Stimulated activated naive CD8-positive, alpha-beta T cell treated with anti-CD3 and anti-CD28 coated beads, Interleukin-15, amount 100 ng/mL, for 72 hours (primary cell): Measurements from ENCODE around the gene PLPPR1.

Experiments
- ATAC-seq: fragments of 150-1000 bp; cut with Tn5 transposase; 2 replicates; pipeline ENCODE4 v1.10.0; 2021; ENCODE audit warnings: mild to moderate bottlenecking, moderate library complexity
- DNase-seq, 2 donors: peaks; one replicate each; pipeline ENCODE4 v3.0.0; 2021 to 2022
- H3K27ac Mint-ChIP-seq, 2 donors: one replicate each; pipeline ENCODE4 v1.8.0; 2022; ENCODE audit warnings: mild to moderate bottlenecking in 2 of 2, mixed read lengths in 2 of 2, moderate library complexity in 2 of 2
- H3K27me3 Mint-ChIP-seq: one replicate; pipeline ENCODE4 v1.8.0; 2022; ENCODE audit warnings: mixed read lengths
- H3K4me1 Mint-ChIP-seq: one replicate; pipeline ENCODE4 v1.8.0; 2022; ENCODE audit warnings: mild to moderate bottlenecking, mixed read lengths
- H3K4me3 Mint-ChIP-seq, 2 donors: one replicate each; pipeline ENCODE4 v1.8.0; 2022; ENCODE audit warnings: mild to moderate bottlenecking in 2 of 2, mixed read lengths in 2 of 2, moderate library complexity in 1 of 2
- H3K9me3 Mint-ChIP-seq, 2 donors: one replicate each; pipeline ENCODE4 v1.8.0; 2022; ENCODE audit warnings: mixed read lengths in 2 of 2

PLPPR1 gene

DNA sequence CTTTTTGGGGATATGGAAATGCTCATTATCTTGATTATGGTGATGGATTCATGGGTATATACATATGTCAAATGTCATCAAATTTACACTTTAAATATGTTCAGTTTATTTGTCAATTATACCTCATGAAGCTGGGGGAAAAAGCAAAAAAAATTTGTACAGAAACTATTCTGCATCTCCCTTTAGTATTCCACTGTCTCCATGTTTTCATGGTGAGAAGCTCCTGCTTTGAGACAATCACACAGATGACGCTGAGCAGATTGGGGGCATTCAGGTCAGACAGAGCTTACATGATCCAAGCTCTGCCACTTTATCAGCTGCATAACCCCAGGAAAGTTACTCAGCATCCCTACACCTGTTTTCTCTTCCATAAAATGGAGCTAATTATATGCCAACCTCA is 101.5 kb downstream of the PLPPR1 start:
- no peaks in the 10 kb centered on the region for H3K4me1 Mint-ChIP-seq
- DNase-seq (no peak), ATAC-seq (no peak)
- H3K9me3 Mint-ChIP-seq: peaks cover 0 to 9% of the 10 kb centered on the region in 2 donors
- no peak overlapping the region for H3K27ac Mint-ChIP-seq
- H3K4me3 Mint-ChIP-seq: no peak overlapping the region
- no peaks in the 10 kb centered on the region for H3K27me3 Mint-ChIP-seq

GRCh38 chr9:101131326-101131725 is 102.8 kb downstream of the PLPPR1 start:
- Mint-ChIP-seq H3K9me3 (peaks cover 0 to 9% of the 10 kb centered on the region in 2 donors), H3K27ac (no peak overlapping the region), H3K27me3 (peaks cover 8% of the 10 kb centered on the region), H3K4me3 (no peak overlapping the region), H3K4me1 (no peaks in the 10 kb centered on the region)
- no peak for ATAC-seq
- DNase-seq: no peak

- Mint-ChIP-seq H3K27me3 (peaks cover 14% of the 10 kb centered on the region), H3K27ac (no peak overlapping the region), H3K4me3 (no peak overlapping the region), H3K4me1 (no peaks in the 10 kb centered on the region), H3K9me3 (no peaks in the 10 kb centered on the region)
- DNase-seq (no peak), ATAC-seq (no peak)
Measured at GRCh38 chr9:101132801-101133200, 104.3 kb downstream of the PLPPR1 start.

DNA sequence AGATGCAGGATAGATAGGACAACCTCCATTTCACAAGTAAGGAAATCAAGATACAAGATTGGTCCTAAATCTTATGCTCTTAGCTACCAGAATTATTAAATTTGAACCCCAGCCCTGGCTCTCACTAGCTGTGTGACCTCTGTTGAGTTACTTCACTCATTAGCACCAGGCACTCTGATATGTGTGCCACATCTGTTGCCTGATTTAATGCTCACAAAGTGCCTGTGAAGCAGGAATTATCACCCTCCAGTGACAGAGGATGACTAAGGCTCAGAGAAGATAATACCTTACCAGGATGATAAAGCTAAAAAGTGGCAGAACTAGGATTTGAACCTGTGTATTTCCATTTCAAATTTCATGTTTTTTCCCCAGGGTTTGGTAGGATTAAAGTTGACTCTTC is 110.0 kb downstream of the PLPPR1 start:
- Mint-ChIP-seq H3K9me3 (peaks cover 7 to 8% of the 10 kb centered on the region in 2 donors), H3K27ac (no peak overlapping the region), H3K4me1 (no peaks in the 10 kb centered on the region), H3K4me3 (no peak overlapping the region), H3K27me3 (peaks cover 14% of the 10 kb centered on the region)
- DNase-seq: no peak
- ATAC-seq: no peak

- ATAC-seq: no peak
- H3K9me3 Mint-ChIP-seq: peaks cover 7 to 8% of the 10 kb centered on the region in 2 donors
- no peak overlapping the region for H3K4me3 Mint-ChIP-seq
- peaks cover 14% of the 10 kb centered on the region for H3K27me3 Mint-ChIP-seq
- H3K27ac Mint-ChIP-seq: no peak overlapping the region
- no peak for DNase-seq
- H3K4me1 Mint-ChIP-seq: no peaks in the 10 kb centered on the region
Measured at GRCh38 chr9:101139082-101139481, 110.6 kb downstream of the PLPPR1 start.

DNA sequence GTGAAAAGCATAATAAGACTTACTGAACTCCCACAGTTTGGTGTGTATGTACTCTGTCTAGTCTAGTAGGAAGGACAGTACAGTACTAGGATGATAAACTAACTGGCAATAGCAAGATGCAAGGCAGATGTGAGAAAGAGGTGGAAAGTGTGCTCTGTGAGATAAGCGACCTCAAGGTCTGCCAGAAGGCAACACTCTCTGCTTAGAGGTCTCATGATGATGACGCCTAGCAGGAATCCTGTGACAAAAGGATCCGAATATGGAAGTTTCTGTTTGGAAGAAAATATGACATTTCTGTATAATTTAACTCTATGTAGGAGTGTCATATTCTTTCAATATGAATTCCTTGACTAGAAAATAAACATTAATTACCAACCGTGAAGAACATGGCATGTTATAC is 112.2 kb downstream of the PLPPR1 start:
- no peak for ATAC-seq
- Mint-ChIP-seq H3K4me3 (no peak overlapping the region), H3K9me3 (peaks cover 7 to 8% of the 10 kb centered on the region in 2 donors), H3K27me3 (peaks cover 12% of the 10 kb centered on the region), H3K27ac (no peak overlapping the region), H3K4me1 (no peaks in the 10 kb centered on the region)
- no peak for DNase-seq

GRCh38 chr9:101146508-101146907 is 118.0 kb downstream of the PLPPR1 start:
- H3K4me3 Mint-ChIP-seq: no peak overlapping the region
- DNase-seq (no peak), ATAC-seq (no peak)
- H3K4me1 Mint-ChIP-seq: no peaks in the 10 kb centered on the region
- no peak overlapping the region for H3K27ac Mint-ChIP-seq
- no peaks in the 10 kb centered on the region for H3K27me3 Mint-ChIP-seq
- H3K9me3 Mint-ChIP-seq: peaks cover 18 to 29% of the 10 kb centered on the region in 2 donors

- no peak for ATAC-seq
- no peaks in the 10 kb centered on the region for H3K27me3 Mint-ChIP-seq
- H3K9me3 Mint-ChIP-seq: peaks cover 18 to 24% of the 10 kb centered on the region in 2 donors
- no peaks in the 10 kb centered on the region for H3K4me1 Mint-ChIP-seq
- no peak overlapping the region for H3K27ac Mint-ChIP-seq
- H3K4me3 Mint-ChIP-seq: no peak overlapping the region
- no peak for DNase-seq
Measured at GRCh38 chr9:101148344-101148743, 119.8 kb downstream of the PLPPR1 start.

DNA sequence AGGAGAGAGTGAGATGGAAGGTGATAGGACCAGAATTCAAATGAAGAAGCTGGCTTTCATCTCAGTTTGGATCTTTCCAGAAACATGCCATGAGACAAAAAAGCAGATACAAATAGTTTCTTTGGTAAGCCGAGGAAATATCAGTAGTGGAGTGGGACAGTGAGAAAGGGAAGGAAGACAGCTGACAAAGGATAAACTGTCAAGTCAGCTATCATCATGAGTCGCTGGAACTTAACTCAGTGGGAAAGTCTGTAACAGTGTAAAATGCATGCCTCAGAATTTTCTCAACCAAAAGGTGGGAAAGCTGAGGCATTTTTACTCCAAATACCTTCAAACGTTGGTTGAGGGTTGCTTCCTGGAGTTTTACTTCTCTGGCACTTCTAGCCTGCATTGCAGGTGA is 129.8 kb downstream of the PLPPR1 start:
- no peak for ATAC-seq
- Mint-ChIP-seq H3K4me1 (no peaks in the 10 kb centered on the region), H3K9me3 (no peaks in the 10 kb centered on the region), H3K4me3 (no peak overlapping the region), H3K27me3 (no peaks in the 10 kb centered on the region), H3K27ac (no peak overlapping the region)
- DNase-seq: no peak

GRCh38 chr9:101162231-101162630 is 133.7 kb downstream of the PLPPR1 start:
- no peaks in the 10 kb centered on the region for H3K4me1 Mint-ChIP-seq
- H3K9me3 Mint-ChIP-seq: no peaks in the 10 kb centered on the region
- DNase-seq: no peak
- H3K27me3 Mint-ChIP-seq: no peaks in the 10 kb centered on the region
- H3K4me3 Mint-ChIP-seq: no peak overlapping the region
- ATAC-seq: no peak
- no peak overlapping the region for H3K27ac Mint-ChIP-seq

GRCh38 chr9:101165131-101165530 is 136.6 kb downstream of the PLPPR1 start:
- ATAC-seq: no peak
- no peak for DNase-seq
- H3K9me3 Mint-ChIP-seq: peaks cover 0 to 4% of the 10 kb centered on the region in 2 donors
- H3K27me3 Mint-ChIP-seq: no peaks in the 10 kb centered on the region
- H3K27ac Mint-ChIP-seq: no peak overlapping the region
- no peaks in the 10 kb centered on the region for H3K4me1 Mint-ChIP-seq
- no peak overlapping the region for H3K4me3 Mint-ChIP-seq

- H3K9me3 Mint-ChIP-seq: peaks cover 0 to 4% of the 10 kb centered on the region in 2 donors
- no peaks in the 10 kb centered on the region for H3K27me3 Mint-ChIP-seq
- H3K4me3 Mint-ChIP-seq: no peak overlapping the region
- H3K4me1 Mint-ChIP-seq: no peaks in the 10 kb centered on the region
- DNase-seq (no peak), ATAC-seq (no peak)
- H3K27ac Mint-ChIP-seq: no peak overlapping the region
Measured at GRCh38 chr9:101167490-101168134, 139.1 kb downstream of the PLPPR1 start.

- Mint-ChIP-seq H3K9me3 (peaks cover 0 to 8% of the 10 kb centered on the region in 2 donors), H3K4me1 (no peaks in the 10 kb centered on the region), H3K27me3 (no peaks in the 10 kb centered on the region), H3K4me3 (no peak overlapping the region), H3K27ac (no peak overlapping the region)
- ATAC-seq (no peak), DNase-seq (no peak)
Measured at GRCh38 chr9:101172616-101173015, 144.1 kb downstream of the PLPPR1 start.

DNA sequence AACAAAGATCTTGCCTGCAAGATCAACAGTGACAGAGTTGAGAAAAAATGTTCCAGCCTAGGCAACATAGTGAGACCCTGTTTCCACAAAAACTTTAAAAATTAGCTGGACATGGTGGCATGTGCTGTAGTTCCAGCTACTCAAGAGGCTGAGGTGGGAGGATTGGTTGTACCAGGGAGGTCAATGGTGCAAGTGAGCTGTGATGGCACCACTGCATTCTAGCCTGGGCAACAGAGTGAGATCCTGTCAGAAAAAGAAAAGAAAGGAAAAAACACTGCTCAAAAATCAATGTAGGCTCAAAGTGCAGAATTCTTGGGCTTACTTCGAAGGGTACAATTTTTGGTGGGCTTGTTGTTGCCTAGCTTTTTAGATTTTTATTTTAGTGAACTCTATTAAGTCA is 145.4 kb downstream of the PLPPR1 start:
- Mint-ChIP-seq H3K4me1 (no peaks in the 10 kb centered on the region), H3K27me3 (no peaks in the 10 kb centered on the region), H3K4me3 (no peak overlapping the region), H3K27ac (no peak overlapping the region), H3K9me3 (peaks cover 0 to 8% of the 10 kb centered on the region in 2 donors)
- DNase-seq (no peak), ATAC-seq (no peak)

DNA sequence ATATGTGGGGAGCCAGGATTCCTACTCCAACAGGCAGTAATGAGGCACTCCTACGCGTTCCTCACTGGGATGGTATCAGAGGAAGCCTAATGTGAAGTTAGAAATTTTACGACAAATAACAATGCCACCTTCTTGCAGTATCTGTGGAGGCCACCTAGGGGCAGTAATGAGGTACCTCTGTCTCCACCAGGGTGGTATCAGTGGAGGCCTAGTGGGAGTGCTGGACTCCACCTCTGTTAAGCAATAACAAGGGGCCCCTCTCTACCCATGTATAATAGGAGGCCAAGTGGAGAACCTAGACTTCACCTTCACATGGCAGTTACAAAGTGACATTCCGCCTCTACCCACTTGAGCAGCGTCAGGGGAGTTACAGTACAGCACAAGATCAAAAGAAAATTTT is 147.9 kb downstream of the PLPPR1 start:
- DNase-seq: no peak
- Mint-ChIP-seq H3K27ac (no peak overlapping the region), H3K9me3 (peaks cover 0 to 4% of the 10 kb centered on the region in 2 donors), H3K4me3 (no peak overlapping the region), H3K4me1 (no peaks in the 10 kb centered on the region), H3K27me3 (no peaks in the 10 kb centered on the region)
- no peak for ATAC-seq

DNA sequence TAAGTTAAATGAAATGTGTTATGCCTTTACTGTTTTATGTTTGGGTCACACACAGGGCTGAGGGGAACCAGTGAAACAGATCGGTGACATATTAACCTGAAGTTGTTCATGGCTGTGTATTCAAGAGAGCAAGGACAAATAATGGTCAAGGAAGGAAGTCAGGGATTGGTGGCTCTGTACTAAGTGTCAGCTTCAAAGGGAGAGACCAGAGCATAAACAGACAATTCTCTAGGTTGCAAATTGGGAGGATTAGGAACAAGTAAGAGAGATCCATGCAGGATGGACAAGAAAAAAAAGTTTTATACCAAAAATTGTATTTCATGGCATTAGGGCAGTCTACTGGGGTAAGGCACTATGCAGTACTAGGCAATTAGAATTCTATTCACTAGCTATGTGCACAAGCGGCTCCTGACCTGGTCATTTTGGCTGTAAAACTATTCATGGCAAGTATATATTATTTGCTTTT is 156.3 kb downstream of the PLPPR1 start:
- ATAC-seq: no peak
- no peaks in the 10 kb centered on the region for H3K4me1 Mint-ChIP-seq
- no peak overlapping the region for H3K27ac Mint-ChIP-seq
- H3K4me3 Mint-ChIP-seq: no peak overlapping the region
- DNase-seq: no peak
- no peaks in the 10 kb centered on the region for H3K9me3 Mint-ChIP-seq
- no peaks in the 10 kb centered on the region for H3K27me3 Mint-ChIP-seq

DNA sequence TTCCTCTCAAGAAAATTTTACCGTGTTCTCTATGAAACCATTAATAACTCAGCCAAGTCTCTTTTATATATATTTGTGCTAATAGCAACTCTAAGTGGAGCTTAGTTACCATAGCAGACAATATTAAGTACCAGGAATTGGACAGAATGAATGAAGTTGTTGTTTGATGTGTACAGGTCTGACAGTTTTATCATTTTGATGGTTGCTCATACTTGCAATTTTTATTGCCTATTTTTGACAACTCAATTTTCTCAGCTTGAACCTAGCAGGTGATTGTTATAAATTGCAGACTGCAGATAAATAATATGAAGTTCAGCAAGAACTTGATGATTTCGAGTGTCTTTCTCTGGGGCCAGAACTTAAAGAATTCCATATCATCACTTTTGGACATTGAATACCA is 163.2 kb downstream of the PLPPR1 start:
- no peaks in the 10 kb centered on the region for H3K9me3 Mint-ChIP-seq
- ATAC-seq: no peak
- no peak for DNase-seq
- H3K27ac Mint-ChIP-seq: no peak overlapping the region
- H3K4me1 Mint-ChIP-seq: no peaks in the 10 kb centered on the region
- no peak overlapping the region for H3K4me3 Mint-ChIP-seq
- no peaks in the 10 kb centered on the region for H3K27me3 Mint-ChIP-seq
